Neural progenitor cell (in vitro differentiated cells): ENCODE results near the gene DPYD. TPM values are rescaled to one million over a fixed set of nuclear protein-coding genes. Genes with fewer than 3 reads are reported as not detected.

Experiments used
- DNase-seq: peaks from one replicate; pipeline ENCODE4 v3.0.0-alpha.2; 2016; ENCODE audit warnings: low spot score
- H2AFZ ChIP-seq: fragments of 200-600 bp; sonication (generic); replicated peaks from 2 replicates; pipeline ENCODE4 v1.6.1; 2016; ENCODE audit warnings: antibody characterized with exemption
- H3F3A ChIP-seq: fragments of 200-600 bp; sonication (generic); 2 replicates; pipeline ENCODE4 v1.6.1; 2016; ENCODE audit warnings: antibody characterized with exemption, low read depth
- H3K27ac ChIP-seq: fragments of 200-600 bp; sonication (generic); 2 replicates; pipeline ENCODE4 v1.5.1; 2016; ENCODE audit warnings: mild to moderate bottlenecking
- H3K27me3 ChIP-seq: fragments of 200-600 bp; sonication (generic); 2 replicates; pipeline ENCODE4 v1.6.1; 2016; ENCODE audit warnings: mild to moderate bottlenecking, moderate library complexity
- H3K36me3 ChIP-seq: fragments of 200-600 bp; sonication (generic); 2 replicates; pipeline ENCODE4 v1.5.1; 2016
- H3K4me1 ChIP-seq: fragments of 200-600 bp; sonication (generic); 2 replicates; pipeline ENCODE4 v1.6.1; 2016; ENCODE audit warnings: mixed run types
- H3K4me2 ChIP-seq: fragments of 200-600 bp; sonication (generic); 2 replicates; pipeline ENCODE4 v1.6.1; 2016
- H3K4me3 ChIP-seq: fragments of 200-600 bp; sonication (generic); 2 replicates; pipeline ENCODE4 v1.5.1; 2016
- H3K79me2 ChIP-seq: fragments of 200-600 bp; sonication (generic); 2 replicates; pipeline ENCODE4 v1.6.1; 2016; ENCODE audit warnings: low read depth
- H3K9ac ChIP-seq: fragments of 200-600 bp; sonication (generic); 2 replicates; pipeline ENCODE4 v1.6.1; 2016
- H3K9me3 ChIP-seq: fragments of 200-600 bp; sonication (generic); 2 replicates; pipeline ENCODE4 v1.5.1; 2016; ENCODE audit warnings: low read depth
- H4K20me1 ChIP-seq: fragments of 200-600 bp; sonication (generic); 2 replicates; pipeline ENCODE4 v1.6.1; 2016; ENCODE audit warnings: low read depth
- H3K27ac Mint-ChIP-seq: 3 replicates; pipeline ENCODE4 v1.8.0; 2021; ENCODE audit warnings: mixed read lengths
- H3K27me3 Mint-ChIP-seq: 2 replicates; pipeline ENCODE4 v1.8.0; 2022; ENCODE audit warnings: low read depth, mild to moderate bottlenecking, inconsistent platforms, moderate library complexity, mixed read lengths; ENCODE audit not compliant: insufficient read depth
- H3K36me3 Mint-ChIP-seq: 3 replicates; pipeline ENCODE4 v1.8.0; 2021; ENCODE audit warnings: mixed read lengths
- H3K4me1 Mint-ChIP-seq: 3 replicates; pipeline ENCODE4 v1.8.0; 2021; ENCODE audit warnings: mixed read lengths
- H3K4me3 Mint-ChIP-seq: 3 replicates; pipeline ENCODE4 v1.8.0; 2021; ENCODE audit warnings: mild to moderate bottlenecking, moderate library complexity, mixed read lengths
- H3K9me3 Mint-ChIP-seq: 3 replicates; pipeline ENCODE4 v1.8.0; 2020; ENCODE audit warnings: mixed read lengths
- CTCF ChIP-seq: fragments of 200-600 bp; sonication (generic); IDR thresholded peaks from 2 replicates; pipeline ENCODE4 v1.5.1; 2017; ENCODE audit warnings: antibody characterized with exemption, mild to moderate bottlenecking
- EZH2 ChIP-seq: fragments of 200-600 bp; sonication (generic); IDR thresholded peaks from 2 replicates; pipeline ENCODE4 v1.6.1; 2017; ENCODE audit warnings: antibody characterized with exemption, mild to moderate bottlenecking, moderate library complexity
- EZH2phosphoT487 ChIP-seq: fragments of 200-600 bp; sonication (generic); IDR thresholded peaks from 2 replicates; pipeline ENCODE4 v1.6.1; 2017; ENCODE audit warnings: antibody characterized with exemption
- total RNA-seq: library from RNA; depleted of rRNA; stranded (reverse); fragments of >200 nt; gene quantifications from 2 replicates; pipeline ENCODE4 v1.2.3, GENCODE V29; 2015; ENCODE audit warnings: low replicate concordance

The DPYD gene
- total RNA-seq, 1 donor from 2014 or later: 0.43 TPM

DNA sequence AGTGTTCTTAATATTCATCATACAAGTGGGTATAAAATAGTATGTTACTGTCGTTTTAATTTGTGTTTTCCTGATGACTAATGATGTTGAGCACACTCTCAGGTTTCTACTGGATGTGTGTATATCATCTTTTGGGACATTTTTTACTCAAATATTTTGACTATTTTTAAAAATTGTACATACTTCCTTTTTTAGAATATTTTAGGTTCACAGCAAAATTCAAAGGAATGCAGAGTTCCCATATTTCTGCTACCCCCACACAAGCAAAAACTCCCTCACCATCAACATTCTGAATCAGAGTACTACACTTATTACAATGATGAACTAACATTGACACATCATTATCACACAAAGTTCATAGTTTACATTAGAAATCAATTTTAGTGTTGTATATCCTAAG lies 114.5 kb downstream of the DPYD start:
- H3K4me3 Mint-ChIP-seq: no peak overlapping the region
- H3K4me1 ChIP-seq: peaks cover 7% of the 10 kb centered on the region
- no peak overlapping the region for H3K27ac Mint-ChIP-seq
- H3K36me3 Mint-ChIP-seq: no peaks in the 10 kb centered on the region
- no peak overlapping the region for H2AFZ ChIP-seq
- H3K9me3 ChIP-seq: no peaks in the 10 kb centered on the region
- peaks cover 8% of the 10 kb centered on the region for H3K4me1 Mint-ChIP-seq
- H4K20me1 ChIP-seq: no peaks in the 10 kb centered on the region
- no peaks in the 10 kb centered on the region for H3K36me3 ChIP-seq
- no peaks in the 10 kb centered on the region for H3K27me3 ChIP-seq
- DNase-seq: no peak
- TF ChIP-seq EZH2phosphoT487: no peak
- no peak for TF ChIP-seq EZH2
- no peak for TF ChIP-seq CTCF
- H3K4me3 ChIP-seq: no peak overlapping the region
- no peaks in the 10 kb centered on the region for H3K27me3 Mint-ChIP-seq
- H3K4me2 ChIP-seq: no peak overlapping the region
- H3K27ac ChIP-seq: no peak overlapping the region
- no peak overlapping the region for H3K9ac ChIP-seq
- H3F3A ChIP-seq: no peaks in the 10 kb centered on the region
- no peaks in the 10 kb centered on the region for H3K79me2 ChIP-seq
- no peaks in the 10 kb centered on the region for H3K9me3 Mint-ChIP-seq

DNA sequence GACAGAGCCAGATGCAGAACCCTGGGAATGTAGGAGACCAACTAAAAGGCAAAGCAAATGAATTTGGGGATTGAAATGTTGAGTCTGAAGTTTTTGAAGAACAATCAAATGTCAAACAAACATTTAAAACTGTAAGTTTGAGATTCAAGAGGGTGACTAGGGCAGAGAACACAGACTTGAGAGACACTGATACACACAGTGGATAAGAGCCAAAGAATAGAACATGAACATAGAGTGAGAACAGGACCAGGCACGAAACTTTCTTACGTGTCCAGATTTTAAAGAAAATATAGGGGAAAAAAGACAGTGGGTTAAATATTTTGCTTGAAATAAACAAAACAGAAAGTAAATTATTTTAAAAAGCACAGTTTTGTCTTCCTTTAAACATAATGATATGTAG lies 115.7 kb downstream of the DPYD start:
- H3K4me3 Mint-ChIP-seq: no peak overlapping the region
- H3K9me3 Mint-ChIP-seq: no peaks in the 10 kb centered on the region
- no peaks in the 10 kb centered on the region for H3K36me3 ChIP-seq
- no peak overlapping the region for H3K4me3 ChIP-seq
- H3K9me3 ChIP-seq: no peaks in the 10 kb centered on the region
- H3K4me2 ChIP-seq: no peak overlapping the region
- H3K4me1 ChIP-seq: peaks cover 7% of the 10 kb centered on the region
- no peak overlapping the region for H3K27ac ChIP-seq
- H4K20me1 ChIP-seq: no peaks in the 10 kb centered on the region
- no peak for DNase-seq
- H2AFZ ChIP-seq: no peak overlapping the region
- peaks cover 8% of the 10 kb centered on the region for H3K4me1 Mint-ChIP-seq
- H3K27me3 ChIP-seq: no peaks in the 10 kb centered on the region
- no peaks in the 10 kb centered on the region for H3K36me3 Mint-ChIP-seq
- H3K27me3 Mint-ChIP-seq: no peaks in the 10 kb centered on the region
- no peaks in the 10 kb centered on the region for H3F3A ChIP-seq
- H3K9ac ChIP-seq: no peak overlapping the region
- H3K27ac Mint-ChIP-seq: no peak overlapping the region
- TF ChIP-seq EZH2phosphoT487 (no peak), EZH2 (no peak), CTCF (no peak)
- H3K79me2 ChIP-seq: no peaks in the 10 kb centered on the region

DNA sequence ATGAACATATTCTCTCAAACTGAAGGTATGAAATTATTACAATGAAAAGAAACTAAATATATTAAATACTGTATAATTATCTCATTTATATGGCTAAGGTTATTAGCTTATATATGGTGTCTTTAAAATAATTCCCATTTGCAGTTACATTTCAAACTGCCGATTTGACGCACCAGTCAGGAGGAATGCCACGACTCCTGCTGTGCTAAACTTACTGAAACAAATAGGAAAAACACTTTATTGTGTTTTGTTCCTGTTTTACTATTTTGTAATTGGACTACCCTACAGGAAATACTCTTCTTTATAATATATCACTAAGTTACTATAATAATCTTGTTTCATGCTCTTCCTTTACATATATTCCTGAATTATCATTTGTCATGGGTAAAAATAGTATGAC lies 117.8 kb downstream of the DPYD start:
- no peak overlapping the region for H2AFZ ChIP-seq
- no peaks in the 10 kb centered on the region for H3K9me3 ChIP-seq
- no peak overlapping the region for H3K9ac ChIP-seq
- no peaks in the 10 kb centered on the region for H3F3A ChIP-seq
- H3K27me3 ChIP-seq: no peaks in the 10 kb centered on the region
- peaks cover 7% of the 10 kb centered on the region for H3K4me1 ChIP-seq
- no peaks in the 10 kb centered on the region for H4K20me1 ChIP-seq
- no peaks in the 10 kb centered on the region for H3K9me3 Mint-ChIP-seq
- no peaks in the 10 kb centered on the region for H3K79me2 ChIP-seq
- no peak overlapping the region for H3K27ac ChIP-seq
- TF ChIP-seq EZH2phosphoT487 (no peak), EZH2 (no peak), CTCF (no peak)
- H3K4me1 Mint-ChIP-seq: peaks cover 8% of the 10 kb centered on the region
- no peaks in the 10 kb centered on the region for H3K36me3 Mint-ChIP-seq
- H3K4me3 Mint-ChIP-seq: no peak overlapping the region
- H3K4me2 ChIP-seq: no peak overlapping the region
- H3K4me3 ChIP-seq: no peak overlapping the region
- no peak for DNase-seq
- H3K36me3 ChIP-seq: no peaks in the 10 kb centered on the region
- no peak overlapping the region for H3K27ac Mint-ChIP-seq
- H3K27me3 Mint-ChIP-seq: no peaks in the 10 kb centered on the region
